Measurements from ENCODE around the gene SNX11.

SNX11 gene

DNA sequence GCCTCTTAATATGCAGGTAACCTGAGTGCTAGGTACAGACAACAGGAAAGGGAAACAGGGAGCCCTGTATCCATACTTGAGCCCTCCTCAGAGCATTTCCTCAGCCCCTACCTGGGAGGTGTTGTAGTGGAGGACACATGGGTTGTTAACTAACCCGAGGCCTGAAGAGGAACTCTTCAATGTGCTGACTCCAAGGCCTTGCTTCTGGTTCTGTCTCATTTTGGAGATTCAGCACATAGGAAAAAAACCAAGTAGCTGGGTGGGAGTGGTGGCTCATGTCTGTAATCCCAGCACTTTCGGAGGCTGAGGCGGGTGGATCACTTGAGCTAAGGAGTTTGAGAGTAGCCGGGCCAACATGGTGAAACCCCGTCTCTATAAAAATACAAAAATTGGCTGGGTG lies 24.8 kb downstream of the SNX11 start:
- DNase-seq (ENCODE audit: low read depth): no peak

DNA sequence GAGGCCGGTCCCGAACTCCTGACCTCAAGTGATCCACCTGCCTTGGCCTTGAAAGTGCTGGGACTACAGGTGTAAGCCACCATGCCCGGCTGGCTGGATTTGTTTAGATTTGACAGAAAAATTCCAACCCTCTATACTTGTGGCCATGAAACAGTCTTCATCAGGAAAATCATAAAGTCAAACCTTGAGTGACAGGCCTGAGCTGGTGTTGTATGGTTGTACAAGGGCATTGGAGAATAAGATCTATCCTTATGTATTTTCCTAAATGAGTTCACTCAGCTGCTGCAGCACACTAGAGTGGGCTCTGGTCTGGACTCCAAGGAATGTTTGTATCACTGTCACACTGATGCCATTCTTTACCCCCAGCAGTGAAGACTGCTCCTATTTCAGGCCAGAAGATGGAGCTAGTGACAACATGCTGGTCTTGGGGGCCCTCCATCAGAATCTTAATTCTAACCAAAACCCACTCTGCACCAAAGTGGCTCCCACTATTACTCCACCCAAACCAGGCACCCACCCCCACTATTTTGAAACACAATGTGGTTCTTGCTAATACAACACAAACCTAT lies 27.4 kb downstream of the SNX11 start:
- no peak for DNase-seq (ENCODE audit: low read depth)

DNA sequence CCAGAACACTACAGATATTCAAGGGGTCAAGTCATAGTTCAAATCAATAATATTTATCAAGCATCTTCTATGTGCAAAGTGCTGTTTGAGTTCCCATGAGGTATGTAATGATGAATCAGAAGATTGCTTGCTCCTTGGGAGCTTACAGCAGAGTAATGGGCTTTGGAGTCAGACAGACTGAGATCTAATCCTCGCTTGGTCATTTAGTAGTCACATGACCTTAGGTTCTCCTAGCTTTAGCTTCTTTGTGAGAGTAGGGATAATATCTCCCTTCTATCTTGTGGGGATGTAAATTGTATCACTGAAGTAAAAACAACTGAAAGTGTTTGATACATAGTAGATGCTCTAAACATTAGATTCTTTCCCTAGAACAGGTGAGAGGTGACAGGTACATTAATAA lies 30.1 kb downstream of the SNX11 start:
- DNase-seq (ENCODE audit: low read depth): no peak

- no peak for DNase-seq (ENCODE audit: low read depth)
Observed at GRCh38 chr17:48139944-48140343, 32.4 kb downstream of the SNX11 start.

GRCh38 chr17:48143629-48144028 lies 36.1 kb downstream of the SNX11 start:
- DNase-seq (ENCODE audit: low read depth): no peak

- no peak for DNase-seq (ENCODE audit: low read depth)
Observed at GRCh38 chr17:48144231-48144630, 36.7 kb downstream of the SNX11 start.

DNA sequence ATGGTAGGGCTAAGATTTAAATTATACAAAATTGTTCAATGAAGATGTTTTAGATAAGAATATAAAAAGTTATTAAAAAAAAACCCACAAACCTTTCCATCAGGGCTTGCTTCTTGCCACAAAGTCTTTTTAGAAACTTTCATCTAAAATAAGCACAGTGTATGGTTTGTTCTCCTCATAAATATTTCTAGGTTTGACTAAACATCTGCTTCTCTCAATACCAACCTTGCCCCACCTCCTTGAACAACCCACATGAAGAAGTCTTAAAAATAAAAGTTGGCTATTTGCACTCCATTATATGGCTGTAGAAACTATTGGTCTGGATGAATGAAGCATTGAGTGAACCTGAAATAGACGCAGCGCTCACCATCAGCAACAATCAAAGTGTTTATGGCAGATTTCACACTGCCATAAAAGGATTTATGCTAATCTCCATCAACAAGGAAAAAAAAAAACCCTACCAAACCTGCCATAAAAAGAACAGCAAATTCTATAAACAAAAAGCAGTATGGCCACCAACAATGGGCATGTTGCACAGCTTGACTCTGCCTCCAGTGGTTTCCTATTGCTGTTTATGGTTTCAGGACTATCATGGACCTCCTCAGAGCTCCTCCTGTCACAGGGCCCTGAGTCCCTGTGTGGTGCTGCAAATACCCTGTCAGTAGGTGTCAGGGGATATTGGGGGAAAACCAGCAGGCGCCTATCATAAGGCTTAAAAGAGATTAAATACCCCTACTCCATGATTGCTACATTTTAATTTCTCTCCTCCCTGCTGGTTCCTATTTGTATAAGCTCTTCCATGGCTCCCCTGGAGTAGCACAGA lies 37.6 kb downstream of the SNX11 start:
- DNase-seq (ENCODE audit: low read depth): no peak

GRCh38 chr17:48148029-48148770 lies 40.6 kb downstream of the SNX11 start:
- no peak for DNase-seq (ENCODE audit: low read depth)

DNA sequence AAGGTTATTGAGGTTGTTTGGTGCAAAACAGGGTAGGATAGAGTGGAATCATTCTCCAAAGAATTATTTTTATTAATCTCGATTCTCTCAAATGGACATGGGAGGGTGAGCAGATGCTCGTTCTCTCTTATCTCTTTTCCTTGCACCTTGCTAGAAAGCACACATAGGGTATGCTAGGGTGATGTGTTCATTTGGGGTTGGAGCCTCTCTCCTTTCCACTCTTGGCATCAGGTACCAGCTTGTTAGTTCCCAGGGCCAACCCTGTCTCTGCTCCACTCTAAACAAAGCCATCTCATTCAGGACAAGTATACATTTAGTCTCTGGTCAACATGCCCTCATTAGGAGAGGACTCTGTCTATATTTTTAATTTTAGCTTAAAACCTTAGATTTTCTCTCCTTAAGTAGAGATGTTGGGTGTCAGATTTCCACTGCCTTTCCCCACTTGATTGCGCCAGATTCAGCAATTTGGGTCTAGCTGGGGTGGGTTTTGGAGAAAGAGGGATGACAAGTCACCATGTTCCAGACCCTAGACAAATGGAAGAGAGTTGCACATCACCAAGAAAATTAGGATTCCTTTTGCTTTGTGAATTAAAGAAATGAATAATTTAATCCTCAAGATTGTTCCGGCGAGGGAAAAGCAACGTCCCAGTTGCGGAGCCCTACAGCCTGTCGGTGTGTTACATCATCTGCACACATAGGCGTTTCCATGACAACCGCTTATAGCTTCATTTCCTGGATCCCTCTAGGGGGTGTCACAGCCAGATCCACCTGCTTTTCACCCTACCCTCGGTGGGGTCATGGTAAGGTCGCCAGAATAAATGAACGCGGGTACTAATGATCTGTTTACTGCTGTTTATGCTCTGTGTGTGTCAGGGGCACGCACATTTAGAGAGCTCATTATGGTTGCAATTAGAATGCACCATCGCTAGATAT lies 41.6 kb downstream of the SNX11 start:
- no peak for DNase-seq (ENCODE audit: low read depth)

DNA sequence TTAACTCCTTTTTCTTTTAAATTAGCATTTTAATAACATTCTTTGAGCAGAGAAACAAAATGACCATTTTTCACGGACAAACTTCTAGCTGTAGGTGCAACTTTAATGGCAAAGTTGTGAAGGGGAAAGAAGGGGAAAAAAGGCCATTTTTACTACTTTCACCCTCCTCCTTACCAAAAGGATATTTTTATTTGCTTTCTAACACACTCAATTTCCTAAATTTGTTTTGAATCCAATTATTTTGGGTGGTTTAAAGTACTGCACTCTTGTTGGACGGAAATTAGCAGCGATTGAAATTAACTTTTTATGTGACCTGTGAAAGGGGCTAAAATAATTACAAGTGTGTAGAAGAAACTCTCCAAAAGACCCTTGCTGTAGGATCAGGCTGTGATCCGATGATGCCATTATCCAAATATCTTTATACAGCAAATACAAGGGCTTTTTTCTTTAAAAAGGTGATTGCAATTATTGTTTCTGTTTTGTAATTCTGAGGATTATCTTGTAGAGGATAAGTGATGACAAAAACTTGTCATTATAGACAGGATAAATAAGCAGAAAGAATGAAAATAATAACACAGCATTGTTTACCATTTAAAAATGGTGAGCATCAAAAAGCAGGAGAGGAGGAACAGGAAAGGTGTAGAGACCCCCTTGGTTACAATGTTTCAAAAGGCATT lies 42.4 kb downstream of the SNX11 start:
- no peak for DNase-seq (ENCODE audit: low read depth)

DNA sequence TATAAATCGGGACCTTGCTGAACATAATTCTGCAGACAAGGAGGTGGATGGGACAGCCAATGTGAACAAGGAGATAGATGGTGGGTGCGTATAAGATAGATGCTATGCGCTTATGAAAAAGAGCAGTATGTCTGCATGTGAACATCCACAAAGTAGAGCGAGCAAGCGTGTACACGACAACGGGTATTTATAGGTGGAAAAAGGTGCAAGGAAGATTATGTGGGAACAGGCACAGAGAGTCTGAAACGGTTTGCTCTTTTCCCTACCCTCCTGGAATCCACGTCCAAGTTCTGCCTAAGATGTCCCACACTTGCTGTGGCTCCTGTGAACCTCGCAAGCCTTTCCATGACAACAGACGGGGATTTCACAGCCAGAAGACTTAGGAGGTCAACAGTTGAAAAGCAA lies 43.0 kb downstream of the SNX11 start:
- DNase-seq (ENCODE audit: low read depth): no peak

- DNase-seq (ENCODE audit: low read depth): no peak
Observed at GRCh38 chr17:48151220-48151619, 43.7 kb downstream of the SNX11 start.

DNA sequence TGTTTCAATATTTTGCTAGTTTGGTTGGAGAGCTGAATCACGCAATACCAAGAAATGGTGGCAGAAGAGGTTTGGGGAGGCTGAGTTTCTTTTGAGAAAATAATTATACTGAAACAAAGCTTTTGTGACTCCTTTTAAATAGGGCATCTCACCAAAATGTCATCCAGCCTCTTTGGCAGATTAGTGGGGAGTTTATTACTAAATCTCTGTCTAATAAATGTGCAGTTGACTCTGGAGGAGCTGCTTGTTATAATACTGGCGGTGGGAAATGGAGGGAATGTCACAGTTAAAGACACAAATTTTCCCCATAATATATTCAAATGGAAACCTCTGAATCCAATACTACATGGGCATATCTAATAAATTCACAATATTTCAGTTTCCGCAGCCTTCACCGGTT lies 44.7 kb downstream of the SNX11 start:
- DNase-seq (ENCODE audit: low read depth): no peak

- DNase-seq (ENCODE audit: low read depth): no peak
Observed at GRCh38 chr17:48153691-48154358, 46.3 kb downstream of the SNX11 start.

DNA sequence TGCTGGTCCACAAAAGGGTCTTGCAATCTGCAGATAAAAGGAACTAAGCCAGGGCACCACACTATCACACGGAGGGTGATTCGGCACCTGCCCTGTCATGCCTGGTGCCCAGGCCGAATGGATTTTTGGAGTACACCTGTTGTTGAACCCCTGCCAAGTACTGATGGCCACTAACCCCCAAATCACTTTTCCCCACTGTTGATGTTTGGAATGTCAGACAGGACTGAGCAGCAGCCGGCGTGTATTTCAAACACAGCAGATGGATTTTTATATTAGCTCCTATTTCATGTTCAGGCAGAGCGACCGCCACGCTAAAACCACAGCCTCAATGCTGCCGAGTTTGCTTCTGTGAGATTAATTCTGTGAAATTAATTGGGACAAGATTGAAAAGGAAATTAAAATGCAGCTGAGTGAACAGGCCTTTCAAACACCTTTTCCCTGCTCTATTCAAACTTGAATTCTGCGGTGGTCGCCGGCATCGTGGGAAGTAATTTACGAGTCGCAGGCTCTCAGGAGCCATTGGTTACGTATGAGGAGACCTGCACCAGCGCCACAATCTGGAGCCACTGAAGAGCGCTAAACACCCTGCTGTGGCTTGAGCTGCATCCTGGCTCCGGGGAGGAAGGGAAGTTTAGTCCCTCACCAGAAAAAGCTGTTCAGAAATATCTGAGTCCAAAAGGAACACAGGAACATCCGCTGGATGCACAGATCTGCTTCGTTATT lies 48.5 kb downstream of the SNX11 start:
- DNase-seq (ENCODE audit: low read depth): no peak

- no peak for DNase-seq (ENCODE audit: low read depth)
Observed at GRCh38 chr17:48159232-48159631, 51.7 kb downstream of the SNX11 start.

GRCh38 chr17:48160177-48161081 lies 52.9 kb downstream of the SNX11 start:
- DNase-seq (ENCODE audit: low read depth): no peak

GRCh38 chr17:48161127-48161905 lies 53.8 kb downstream of the SNX11 start:
- DNase-seq (ENCODE audit: low read depth): no peak

Measured in stimulated activated CD8-positive, alpha-beta memory T cell treated with anti-CD3 and anti-CD28 coated beads, Interleukin-15, amount 100 ng/mL, for 24 hours (primary cell).